ENCODE measurements around the gene PRKCE. TPM values are rescaled to one million over a fixed set of nuclear protein-coding genes. Genes with fewer than 3 reads are reported as not detected.

PRKCE gene
- total and polyA plus RNA-seq, 2 donors (not counting 3 experiments of a cell fraction or from before 2014, with no cell fraction given): 27.9 to 33.9 TPM

DNA sequence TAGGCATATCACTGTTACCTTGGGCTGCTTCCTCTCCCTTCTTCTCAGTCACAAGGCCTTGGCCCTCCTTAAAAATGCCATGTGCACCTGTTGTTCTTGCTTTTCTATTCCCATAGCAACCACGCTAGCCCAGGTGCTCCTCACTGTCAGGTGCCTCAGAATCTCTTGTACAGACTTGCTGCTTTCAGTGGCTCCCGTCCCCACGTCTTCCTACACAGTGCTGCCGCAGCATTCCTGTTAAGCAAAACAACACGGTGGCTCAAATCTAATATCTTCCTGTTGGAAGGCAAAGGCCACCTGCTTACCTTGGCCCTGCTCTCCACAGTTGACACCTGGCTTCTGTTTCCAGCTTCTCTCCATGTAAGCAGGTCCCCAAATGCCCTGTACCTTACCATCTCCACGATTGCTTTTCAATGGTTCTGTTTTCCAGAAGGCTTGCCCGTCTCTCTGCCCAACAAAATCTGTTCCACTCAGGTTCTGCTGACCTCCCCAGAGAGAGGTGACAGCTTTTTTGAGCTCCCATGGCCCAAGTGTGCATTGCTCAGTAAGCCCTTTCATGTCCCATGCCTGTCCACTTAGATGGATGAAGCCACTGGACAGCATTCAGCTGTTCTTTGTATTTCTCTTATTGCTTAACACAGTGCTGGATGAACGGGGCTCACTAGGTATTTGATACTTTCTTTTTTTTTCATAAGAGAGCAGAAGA, 240.4 kb downstream of the PRKCE start:
- no peaks in the 10 kb centered on the region for H4K20me1 ChIP-seq (replicated peaks; ENCODE audit: control insufficient read depth, extremely low read depth, insufficient read depth, low read length)
- intact Hi-C loops (cut with micrococcal nuclease): no loop called here
- H3K36me3 ChIP-seq (ENCODE audit: control insufficient read depth in 2 of 2, extremely low read depth in 1 of 2, insufficient read depth in 2 of 2, low read length in 2 of 2): no peaks in the 10 kb centered on the region
- no peak for DNase-seq (ENCODE audit: low read depth, low spot score)
- H2AFZ ChIP-seq (ENCODE audit: low read depth, low read length): no peak overlapping the region
- no peak overlapping the region for H3K4me3 ChIP-seq (replicated peaks in 1 of 3; ENCODE audit: insufficient read depth in 1 of 3, low read depth in 1 of 3, low read length in 3 of 3)
- FAIRE-seq: no peak
- H3K4me1 ChIP-seq (ENCODE audit: control insufficient read depth, extremely low read depth, insufficient read depth, low read length): no peaks in the 10 kb centered on the region
- no peaks in the 10 kb centered on the region for H3K79me2 ChIP-seq (ENCODE audit: control insufficient read depth, insufficient read depth, low read length)
- CTCF ChIA-PET: no interaction called here
- H3K9ac ChIP-seq (replicated peaks; ENCODE audit: extremely low read depth, insufficient read depth, low read length): no peak overlapping the region
- no peak overlapping the region for H3K27ac ChIP-seq (ENCODE audit: insufficient read depth, low read depth, low read length)
- no peak overlapping the region for H3K4me2 ChIP-seq (ENCODE audit: insufficient read depth, low read length)
- no peaks in the 10 kb centered on the region for H3K27me3 ChIP-seq (ENCODE audit: control insufficient read depth in 2 of 2, insufficient read depth in 2 of 2, low read length in 2 of 2)
- BruUV-seq (replicated peaks): no TSS peak
- no peak for TF ChIP-seq POLR2A (IDR thresholded peaks at IDR 0.05; ENCODE audit: low read depth, low read length)
- no peak for TF ChIP-seq FOS (IDR thresholded peaks at IDR 0.05; ENCODE audit: borderline replicate concordance, insufficient read depth, low read length)
- TF ChIP-seq, protein P1, sequence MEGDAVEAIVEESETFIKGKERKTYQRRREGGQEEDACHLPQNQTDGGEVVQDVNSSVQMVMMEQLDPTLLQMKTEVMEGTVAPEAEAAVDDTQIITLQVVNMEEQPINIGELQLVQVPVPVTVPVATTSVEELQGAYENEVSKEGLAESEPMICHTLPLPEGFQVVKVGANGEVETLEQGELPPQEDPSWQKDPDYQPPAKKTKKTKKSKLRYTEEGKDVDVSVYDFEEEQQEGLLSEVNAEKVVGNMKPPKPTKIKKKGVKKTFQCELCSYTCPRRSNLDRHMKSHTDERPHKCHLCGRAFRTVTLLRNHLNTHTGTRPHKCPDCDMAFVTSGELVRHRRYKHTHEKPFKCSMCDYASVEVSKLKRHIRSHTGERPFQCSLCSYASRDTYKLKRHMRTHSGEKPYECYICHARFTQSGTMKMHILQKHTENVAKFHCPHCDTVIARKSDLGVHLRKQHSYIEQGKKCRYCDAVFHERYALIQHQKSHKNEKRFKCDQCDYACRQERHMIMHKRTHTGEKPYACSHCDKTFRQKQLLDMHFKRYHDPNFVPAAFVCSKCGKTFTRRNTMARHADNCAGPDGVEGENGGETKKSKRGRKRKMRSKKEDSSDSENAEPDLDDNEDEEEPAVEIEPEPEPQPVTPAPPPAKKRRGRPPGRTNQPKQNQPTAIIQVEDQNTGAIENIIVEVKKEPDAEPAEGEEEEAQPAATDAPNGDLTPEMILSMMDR (IDR thresholded peaks at IDR 0.05; ENCODE audit: extremely low read depth in 1 of 2, insufficient read depth in 1 of 2, low read depth in 1 of 2, low read length in 2 of 2): no peak
- no peak for TF ChIP-seq EZH2 (IDR thresholded peaks at IDR 0.05; ENCODE audit: borderline replicate concordance, low read depth, low read length, severe bottlenecking)
- TF ChIP-seq, protein P2, sequence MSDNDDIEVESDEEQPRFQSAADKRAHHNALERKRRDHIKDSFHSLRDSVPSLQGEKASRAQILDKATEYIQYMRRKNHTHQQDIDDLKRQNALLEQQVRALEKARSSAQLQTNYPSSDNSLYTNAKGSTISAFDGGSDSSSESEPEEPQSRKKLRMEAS (IDR thresholded peaks at IDR 0.05; ENCODE audit: insufficient read depth, insufficient read length): no peak
- no peak for TF ChIP-seq GATA2 (IDR thresholded peaks at IDR 0.05; ENCODE audit: insufficient read depth, insufficient read length, low read depth, low read length)
- TF ChIP-seq JUN (IDR thresholded peaks at IDR 0.05; ENCODE audit: borderline replicate concordance, insufficient read depth, insufficient read length, low read depth): no peak
- no peak for TF ChIP-seq POLR2AphosphoS5 (IDR thresholded peaks at IDR 0.05; ENCODE audit: insufficient read depth, low read depth, low read length)
- no peak for TF ChIP-seq MYC (IDR thresholded peaks at IDR 0.05; ENCODE audit: low read depth, low read length)
- no peaks in the 10 kb centered on the region for H3K9me1 ChIP-seq (replicated peaks; ENCODE audit: control insufficient read depth, extremely low read depth, insufficient read depth, low read length)
- no peaks in the 10 kb centered on the region for H3K9me3 ChIP-seq (replicated peaks; ENCODE audit: control insufficient read depth, insufficient read depth, low read length)
- POLR2A ChIA-PET: no interaction called here
- dilution Hi-C loops (cut with MboI; ENCODE audit: extremely low pct_ligation_motif_present, low sequenced_read_pairs): no loop called here
